ENCODE data around the gene EQTN. TPM values are rescaled to one million over a fixed set of nuclear protein-coding genes. Genes with fewer than 3 reads are reported as not detected.

EQTN gene
- total RNA-seq, result not detected in 2 replicates

DNA sequence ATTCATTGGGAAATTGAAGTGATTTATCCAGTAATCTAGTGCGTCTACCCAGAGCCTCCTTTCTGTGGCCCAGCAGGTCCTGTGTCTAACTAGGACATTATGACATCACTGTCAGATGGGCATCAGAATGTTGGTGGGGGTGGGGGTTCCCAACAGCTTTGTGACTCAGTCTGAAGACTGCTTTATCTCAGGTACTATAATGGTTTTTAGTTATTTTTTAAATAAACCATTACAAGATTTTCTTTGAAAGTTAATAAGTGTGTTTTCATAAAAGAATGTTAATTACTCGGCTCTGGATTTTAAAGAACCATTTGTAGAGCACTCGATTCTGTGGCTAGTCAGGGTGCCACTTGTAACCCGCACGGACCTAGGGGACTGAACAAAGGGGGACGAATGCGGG lies at the start of gene EQTN:
Gene EQTN (minus strand): TSS at position 101 of the 400 bp plus-strand sequence. CDS start 95 bp downstream, at position 6.

Other genes with a start within 250 kb of the EQTN start
- 5.1 and 14.2 TPM in 2 replicates for gene TEK, start 187.9 kb downstream of the EQTN start, total RNA-seq
- gene IFNK, start 227.1 kb upstream of the EQTN start, total RNA-seq, result not detected in 2 replicates
- gene MOB3B, start 232.7 kb upstream of the EQTN start, total RNA-seq, result 0.09 and 0.23 TPM in 2 replicates

All from pericardium fibroblast (primary cell).